SK-N-SH treated with all-trans-retinoic acid at 6 μM for 48 hours (cell line): ENCODE data around the gene PPP1R8.

ENCODE experiments used
- ATAC-seq: fragments of 200-7000 bp; cut with Tn5 transposase; 3 replicates; pipeline ENCODE4 v1.9.1; 2020; ENCODE audit warnings: mild to moderate bottlenecking, moderate library complexity
- ARNTL ChIP-seq: fragments of 450-650 bp; formaldehyde crosslinking; IDR thresholded peaks from 2 replicates; pipeline ENCODE4 v1.5.0; 2020; ENCODE audit warnings: low read depth, mild to moderate bottlenecking, moderate library complexity, borderline replicate concordance
- BACH2 ChIP-seq: fragments of 250-450 bp; sonication (Bioruptor Pico); IDR thresholded peaks from 2 replicates; pipeline ENCODE4 v1.9.0; 2021; ENCODE audit warnings: mild to moderate bottlenecking, borderline replicate concordance
- CREB5 ChIP-seq: fragments of 250-450 bp; sonication (Bioruptor Pico); IDR thresholded peaks from 2 replicates; pipeline ENCODE4 v1.5.1; 2020; ENCODE audit warnings: low read depth, mild to moderate bottlenecking, moderate library complexity
- CSDC2 ChIP-seq: fragments of 250-450 bp; sonication (Bioruptor Pico); IDR thresholded peaks from 2 replicates; pipeline ENCODE4 v1.5.0; 2020; ENCODE audit warnings: mild to moderate bottlenecking, moderate library complexity
- CSRNP3 ChIP-seq: fragments of 250-450 bp; sonication (Bioruptor Pico); IDR thresholded peaks from 2 replicates; pipeline ENCODE4 v1.5.1; 2021; ENCODE audit warnings: mild to moderate bottlenecking, moderate library complexity
- ESRRG ChIP-seq: fragments of 250-450 bp; sonication (Bioruptor Pico); IDR thresholded peaks from 2 replicates; pipeline ENCODE4 v1.6.1; 2021; ENCODE audit warnings: mild to moderate bottlenecking
- GLIS3 ChIP-seq: fragments of 250-450 bp; sonication (Bioruptor Pico); IDR thresholded peaks from 2 replicates; pipeline ENCODE4 v1.5.0; 2020; ENCODE audit warnings: mild to moderate bottlenecking, moderate library complexity
- ISL1 ChIP-seq: fragments of 250-450 bp; sonication (Bioruptor Pico); IDR thresholded peaks from 2 replicates; pipeline ENCODE4 v2.1.2; 2022; ENCODE audit warnings: mild to moderate bottlenecking, moderate library complexity
- PATZ1 ChIP-seq: fragments of 250-450 bp; sonication (Bioruptor Pico); IDR thresholded peaks from 2 replicates; pipeline ENCODE4 v1.8.0; 2020; ENCODE audit warnings: mild to moderate bottlenecking, moderate library complexity, borderline replicate concordance
- POU6F1 ChIP-seq: fragments of 250-450 bp; sonication (Bioruptor Pico); IDR thresholded peaks from 2 replicates; pipeline ENCODE4 v1.8.0; 2021; ENCODE audit warnings: low read depth, mild to moderate bottlenecking, moderate library complexity, borderline replicate concordance
- RARB ChIP-seq: fragments of 250-450 bp; sonication (Bioruptor Pico); IDR thresholded peaks from 2 replicates; pipeline ENCODE4 v1.8.0; 2021; ENCODE audit warnings: mild to moderate bottlenecking, moderate library complexity
- SNAI2 ChIP-seq: fragments of 250-450 bp; sonication (Bioruptor Pico); IDR thresholded peaks from 2 replicates; pipeline ENCODE4 v1.5.0; 2020; ENCODE audit warnings: mild to moderate bottlenecking, moderate library complexity
- TCF4 ChIP-seq: fragments of 250-450 bp; sonication (Bioruptor Pico); IDR thresholded peaks from 2 replicates; pipeline ENCODE4 v1.8.0; 2021; ENCODE audit warnings: mild to moderate bottlenecking, moderate library complexity, borderline replicate concordance
- TOX ChIP-seq: fragments of 250-450 bp; sonication (Bioruptor Pico); IDR thresholded peaks from 2 replicates; pipeline ENCODE4 v1.8.0; 2021; ENCODE audit warnings: mild to moderate bottlenecking, moderate library complexity, borderline replicate concordance
- ZC3H10 ChIP-seq: fragments of 250-450 bp; sonication (Bioruptor Pico); IDR thresholded peaks from 2 replicates; pipeline ENCODE4 v1.5.1; 2021; ENCODE audit warnings: mild to moderate bottlenecking, moderate library complexity
- ZFP3 ChIP-seq: fragments of 250-450 bp; sonication (Bioruptor Pico); IDR thresholded peaks from 2 replicates; pipeline ENCODE4 v1.5.0; 2020; ENCODE audit warnings: mild to moderate bottlenecking, moderate library complexity
- ZFP30 ChIP-seq: fragments of 450-650 bp; formaldehyde crosslinking; IDR thresholded peaks from 2 replicates; pipeline ENCODE4 v1.5.0; 2022; ENCODE audit warnings: mild to moderate bottlenecking, moderate library complexity
- ZNF565 ChIP-seq: fragments of 450-650 bp; formaldehyde crosslinking; conservative IDR thresholded peaks from 2 replicates; pipeline ENCODE4 v1.5.0; 2020; ENCODE audit warnings: low read depth, mild to moderate bottlenecking, moderate library complexity
- ZNF70 ChIP-seq: fragments of 450-650 bp; formaldehyde crosslinking; IDR thresholded peaks from 2 replicates; pipeline ENCODE4 v1.5.0; 2020; ENCODE audit warnings: mild to moderate bottlenecking, moderate library complexity
- ZNF8 ChIP-seq: fragments of 450-650 bp; formaldehyde crosslinking; IDR thresholded peaks from 2 replicates; pipeline ENCODE4 v1.5.0; 2020; ENCODE audit warnings: mild to moderate bottlenecking, moderate library complexity

Gene PPP1R8

GRCh38 chr1:27876341-27877114 lies 45.9 kb downstream of the PPP1R8 start:
- no peak for ATAC-seq
- no peak for TF ChIP-seq ZNF565 (CRISPR knock-in tag)
- no peak for TF ChIP-seq PATZ1 (CRISPR knock-in tag)
- no peak for TF ChIP-seq ZNF8 (CRISPR knock-in tag)
- TF ChIP-seq ZNF70 (CRISPR knock-in tag): no peak
- TF ChIP-seq TOX (CRISPR knock-in tag): no peak
- no peak for TF ChIP-seq GLIS3 (CRISPR knock-in tag)
- TF ChIP-seq SNAI2 (CRISPR knock-in tag): no peak
- TF ChIP-seq CSDC2: no peak

- TF ChIP-seq ISL1 (CRISPR knock-in tag): no peak
- TF ChIP-seq, all 23 proteins: peak for 0
- ATAC-seq: no peak
Measured at GRCh38 chr1:27877115-27877416, 46.5 kb downstream of the PPP1R8 start.

- ATAC-seq: no peak
- no peak for TF ChIP-seq POU6F1 (CRISPR knock-in tag)
- TF ChIP-seq RARB (CRISPR knock-in tag): no peak
- TF ChIP-seq ESRRG (CRISPR knock-in tag): no peak
- TF ChIP-seq CSDC2: no peak
- no peak for TF ChIP-seq BACH2 (CRISPR knock-in tag)
- no peak for TF ChIP-seq CSRNP3 (CRISPR knock-in tag)
- TF ChIP-seq ARNTL: no peak
- TF ChIP-seq TOX (CRISPR knock-in tag): no peak
- TF ChIP-seq ISL1 (CRISPR knock-in tag): no peak
- TF ChIP-seq GLIS3 (CRISPR knock-in tag): no peak
- no peak for TF ChIP-seq ZFP30 (CRISPR knock-in tag)
- TF ChIP-seq TCF4: no peak
- no peak for TF ChIP-seq ZNF8 (CRISPR knock-in tag)
- no peak for TF ChIP-seq ZFP3 (CRISPR knock-in tag)
- TF ChIP-seq PATZ1 (CRISPR knock-in tag): no peak
- no peak for TF ChIP-seq ZC3H10 (CRISPR knock-in tag)
- TF ChIP-seq CREB5: no peak
- TF ChIP-seq, all 23 proteins: peak for 0
Measured at GRCh38 chr1:27878039-27878438, 47.5 kb downstream of the PPP1R8 start.

- TF ChIP-seq CSDC2 (no peak), ARNTL (no peak), POU6F1 (CRISPR knock-in tag) (no peak), ZC3H10 (CRISPR knock-in tag) (no peak), CSRNP3 (CRISPR knock-in tag) (no peak)
- ATAC-seq: no peak
Measured at GRCh38 chr1:27878787-27879335, 48.3 kb downstream of the PPP1R8 start.
